ENCODE results near the gene MANSC4.

Gene MANSC4

GRCh38 chr12:27797301-27798025 lies 17.4 kb upstream of the MANSC4 start:
- no peak for DNase-seq

GRCh38 chr12:27796128-27796527 lies 16.1 kb upstream of the MANSC4 start:
- DNase-seq = no peak

GRCh38 chr12:27794818-27795584 lies 15.0 kb upstream of the MANSC4 start:
- no peak for DNase-seq

GRCh38 chr12:27790179-27790578 lies 10.1 kb upstream of the MANSC4 start:
- no peak for DNase-seq

DNA sequence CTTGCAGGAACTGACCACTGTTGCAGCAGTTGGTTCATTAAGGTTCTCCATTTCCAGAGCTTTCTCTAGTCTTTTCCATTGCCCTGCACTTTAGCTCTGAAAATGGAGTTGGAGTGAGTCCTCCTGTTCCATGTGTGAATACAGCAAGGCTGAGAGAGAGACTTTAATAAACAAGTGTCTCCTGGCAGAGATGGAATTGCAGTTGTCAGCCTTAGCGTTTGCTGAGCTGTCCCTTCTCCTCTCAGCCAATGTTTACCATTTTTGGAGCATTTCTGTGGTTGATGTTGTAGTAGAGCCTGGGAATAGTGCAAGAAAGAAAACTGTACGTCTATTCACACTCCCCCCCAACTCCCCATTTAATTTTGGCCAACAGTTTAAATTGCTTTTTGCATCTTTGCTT lies 7.5 kb upstream of the MANSC4 start:
- no peak for DNase-seq

- DNase-seq = no peak
Measured at GRCh38 chr12:27785882-27786570, 6.0 kb upstream of the MANSC4 start.

DNA sequence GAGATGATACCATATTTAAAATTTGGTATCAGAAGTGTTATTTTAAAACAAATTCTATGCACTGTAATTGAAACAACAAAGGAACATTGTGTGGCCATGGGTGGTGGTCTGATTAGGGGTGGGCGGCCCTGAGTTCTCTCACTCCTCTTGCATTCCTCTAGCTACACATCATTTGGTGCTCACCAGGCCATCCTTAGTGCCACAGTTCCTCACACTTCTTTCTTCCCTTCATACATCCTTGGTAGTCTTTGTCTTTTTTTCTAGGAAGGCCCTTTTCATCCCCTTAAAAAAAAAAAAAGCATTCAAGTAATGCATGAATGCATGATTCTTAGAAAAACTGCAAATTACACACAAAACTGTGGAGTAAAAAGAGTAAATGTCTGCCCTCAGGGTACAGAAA lies 2.4 kb upstream of the MANSC4 start:
- DNase-seq = no peak

- no peak for DNase-seq
Measured at GRCh38 chr12:27781680-27782079, 1.6 kb upstream of the MANSC4 start.

GRCh38 chr12:27780612-27781408 lies 774 bp upstream of the MANSC4 start:
- no peak for DNase-seq

DNA sequence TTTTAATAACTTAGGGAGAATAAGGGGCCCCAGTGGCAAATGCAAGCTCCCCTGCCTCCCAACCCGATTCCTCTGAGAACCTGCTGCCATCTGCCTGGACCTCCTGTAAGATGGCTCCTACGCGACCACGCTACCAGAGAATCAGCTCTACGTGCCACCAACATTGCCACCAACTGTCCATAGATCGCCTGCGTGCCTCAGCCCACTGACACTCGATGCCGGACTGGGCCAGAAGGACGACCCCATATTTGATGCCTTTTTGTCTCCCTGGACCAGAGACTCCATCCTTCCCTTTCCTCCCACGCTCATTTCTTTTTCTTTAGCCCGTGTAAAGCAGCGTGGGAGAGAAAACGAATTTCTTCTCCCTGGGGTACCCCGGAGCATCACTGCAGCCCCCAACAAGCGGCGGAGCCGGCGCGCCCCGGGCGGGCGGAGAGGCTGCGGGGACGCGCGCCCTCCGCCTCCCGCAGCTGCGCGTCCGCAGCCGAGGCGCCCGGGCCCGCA lies 568 bp downstream of the MANSC4 start:
- DNase-seq = no peak

DNA sequence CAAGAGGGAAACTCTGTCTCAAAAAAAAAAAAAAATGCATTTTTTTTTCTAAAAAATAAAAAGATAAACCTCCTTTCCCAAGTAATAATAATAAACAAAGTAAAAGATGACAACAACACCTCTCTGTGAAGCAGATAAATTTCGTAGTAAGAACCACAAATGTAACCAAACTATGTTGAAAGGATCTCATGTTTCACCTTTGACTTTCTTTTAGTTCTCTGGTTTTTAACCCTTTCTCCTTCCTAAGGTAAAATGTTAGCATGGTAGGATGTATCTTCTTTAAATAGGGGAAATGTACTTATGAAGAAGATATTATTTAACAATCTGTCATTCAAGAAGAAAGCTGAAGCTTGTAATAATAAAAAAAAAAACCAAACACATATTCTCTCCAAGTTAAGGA lies 1.8 kb downstream of the MANSC4 start:
- DNase-seq = no peak

DNA sequence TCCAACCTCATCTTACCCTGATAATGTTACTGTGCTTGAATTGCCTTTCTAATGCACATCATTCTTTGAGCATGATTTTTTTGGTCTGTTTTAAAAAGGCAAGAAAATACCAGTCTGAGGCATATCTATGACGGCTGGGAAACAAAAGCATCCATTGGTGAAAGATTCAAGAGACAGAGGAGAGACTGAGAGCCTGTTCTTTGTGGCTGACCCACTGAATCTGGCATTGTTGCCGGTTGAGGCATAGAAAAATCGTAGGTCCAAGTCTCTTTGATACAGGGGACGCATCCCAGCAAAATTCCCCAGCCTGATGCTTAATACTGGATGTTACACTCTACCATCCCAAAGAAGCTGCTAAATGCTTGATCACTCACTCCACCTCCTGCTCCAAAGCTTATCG lies 2.9 kb downstream of the MANSC4 start:
- DNase-seq = no peak

DNA sequence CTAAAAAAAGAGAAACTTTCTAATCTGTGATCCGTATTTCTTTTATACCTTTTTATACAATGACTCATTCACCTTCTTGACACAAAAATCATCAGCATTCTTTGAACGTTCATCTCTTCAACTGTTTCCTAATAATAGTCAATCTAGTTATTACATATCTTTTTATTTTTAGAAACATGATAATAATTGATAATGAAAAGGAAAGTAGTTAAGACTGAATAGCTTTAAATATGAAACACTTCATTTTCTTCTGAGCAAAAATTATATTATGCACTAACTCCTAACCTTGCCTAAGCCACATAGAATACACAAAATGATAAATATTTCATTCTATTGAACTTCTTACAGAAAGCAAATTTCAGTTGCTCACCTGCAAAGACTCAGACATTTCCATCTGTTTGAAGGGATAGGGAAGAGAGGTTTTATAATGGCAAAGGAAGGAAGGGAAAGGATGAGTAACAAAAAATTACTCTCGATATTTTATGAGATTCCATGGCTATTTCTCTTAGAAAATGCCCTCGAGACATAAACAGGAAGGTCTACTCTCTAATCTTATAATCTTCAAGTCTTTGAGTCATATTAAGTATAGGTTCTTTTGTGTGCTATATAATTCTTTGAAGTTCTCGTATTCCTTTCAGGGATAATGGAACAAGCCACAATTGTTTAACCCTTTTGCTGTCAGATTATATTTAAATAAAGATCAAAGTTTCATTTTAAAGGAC lies 7.5 kb downstream of the MANSC4 start:
- DNase-seq = no peak

DNA sequence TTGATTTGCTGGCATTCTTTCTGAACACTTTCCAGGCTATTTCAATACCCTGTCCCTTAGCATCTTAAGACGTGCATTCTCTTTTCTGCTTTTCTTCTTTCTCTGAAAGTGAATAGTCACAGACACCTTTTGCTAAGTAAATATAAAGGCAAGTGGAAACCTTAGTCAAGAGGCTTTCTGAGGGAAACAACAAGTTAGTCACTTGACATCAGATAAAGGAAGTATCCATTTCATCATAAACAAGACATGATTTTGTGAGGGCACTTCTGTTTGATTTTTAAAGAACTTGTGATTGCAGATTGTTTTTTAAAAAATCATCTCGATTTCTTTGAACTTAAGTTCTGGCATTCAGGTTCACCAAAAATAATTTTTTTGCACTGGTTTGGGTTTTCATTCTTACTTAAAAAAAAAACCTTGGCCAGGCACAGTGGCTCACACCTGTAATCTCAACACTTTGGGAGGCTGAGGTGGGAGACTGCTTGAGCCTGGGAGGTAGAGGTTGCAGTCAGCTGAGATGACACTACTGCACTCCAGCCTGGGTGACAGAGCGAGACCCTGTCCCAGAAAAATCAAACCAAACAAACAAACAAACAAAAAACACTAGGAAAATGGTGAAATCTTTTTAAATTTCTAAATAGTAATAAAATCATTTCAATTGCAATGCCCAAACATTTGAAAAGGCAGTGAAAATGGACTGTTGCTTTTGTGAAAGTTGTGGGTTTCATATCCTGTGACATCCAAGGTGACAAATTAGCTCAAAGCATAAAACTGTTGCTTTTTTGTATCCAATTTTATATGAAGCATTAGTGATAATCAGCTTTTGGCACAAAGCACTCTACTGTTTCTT lies 8.3 kb downstream of the MANSC4 start:
- no peak for DNase-seq

GRCh38 chr12:27769142-27769673 lies 10.8 kb downstream of the MANSC4 start:
- no peak for DNase-seq

- no peak for DNase-seq
Measured at GRCh38 chr12:27766587-27766986, 13.4 kb downstream of the MANSC4 start.

DNA sequence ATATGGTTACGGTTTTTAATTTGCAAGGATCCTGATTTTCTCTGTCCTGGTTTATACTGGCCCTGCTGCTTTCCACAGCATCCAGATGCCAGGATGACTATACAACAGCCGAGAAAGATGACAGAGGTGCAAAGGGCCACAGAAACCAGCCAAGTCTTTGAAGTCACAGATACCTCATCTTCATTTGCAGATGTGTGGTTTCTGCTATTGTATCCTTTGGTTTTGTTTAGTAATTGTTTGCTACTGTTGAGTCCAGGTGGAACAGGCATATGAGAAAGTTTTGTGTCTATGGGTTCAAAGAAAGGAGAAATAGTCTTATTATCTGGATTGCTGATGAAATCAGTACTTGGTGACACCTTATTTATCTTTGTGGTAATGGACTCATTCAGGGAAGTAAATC lies 17.3 kb downstream of the MANSC4 start:
- no peak for DNase-seq

DNA sequence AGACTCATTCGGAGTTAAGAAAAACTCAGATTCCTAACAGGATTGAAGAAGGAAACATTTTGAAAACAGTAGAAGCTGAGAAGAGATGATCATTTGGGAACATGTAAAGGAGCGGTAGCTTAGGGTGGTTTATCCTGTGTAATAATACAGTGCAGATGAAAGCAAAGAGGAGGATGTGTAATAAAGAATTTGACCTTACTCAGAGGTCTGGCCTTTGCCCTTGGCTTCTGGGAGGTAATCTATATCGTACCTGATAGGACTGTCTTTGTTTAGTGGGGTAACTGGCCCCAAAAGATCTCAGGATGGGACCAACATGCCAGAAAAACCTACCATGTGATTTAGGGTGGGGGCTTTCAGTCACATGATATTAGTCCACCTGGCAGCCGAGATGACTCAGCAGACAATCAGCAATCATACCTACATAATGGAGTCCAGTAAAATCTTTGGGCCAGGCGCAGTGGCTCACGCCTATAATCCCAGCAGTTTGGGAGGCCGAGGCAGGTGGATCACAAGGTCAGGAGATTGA lies 23.3 kb downstream of the MANSC4 start:
- no peak for DNase-seq

GRCh38 chr12:27754795-27755194 lies 25.2 kb downstream of the MANSC4 start:
- no peak for DNase-seq

- DNase-seq = no peak
Measured at GRCh38 chr12:27751386-27752047, 28.5 kb downstream of the MANSC4 start.

Measured in 8988T (cell line).